Nephron progenitor cell (in vitro differentiated cells): ENCODE measurements around the gene MPND.

Source experiments
- DNase-seq: peaks from one replicate; pipeline ENCODE4 v3.0.0; 2021
- H3K27ac Mint-ChIP-seq: 2 replicates; pipeline ENCODE4 v1.8.0; 2021; ENCODE audit warnings: mild to moderate bottlenecking, moderate library complexity, mixed read lengths
- H3K27me3 Mint-ChIP-seq: 2 replicates; pipeline ENCODE4 v1.8.0; 2021; ENCODE audit warnings: mild to moderate bottlenecking, low read depth, mixed read lengths; ENCODE audit not compliant: poor library complexity
- H3K36me3 Mint-ChIP-seq: 2 replicates; pipeline ENCODE4 v1.8.0; 2021; ENCODE audit warnings: low read depth, mixed read lengths
- H3K4me1 Mint-ChIP-seq: 2 replicates; pipeline ENCODE4 v1.8.0; 2021; ENCODE audit warnings: mixed read lengths
- H3K4me3 Mint-ChIP-seq: 2 replicates; pipeline ENCODE4 v1.8.0; 2021; ENCODE audit warnings: mild to moderate bottlenecking, moderate library complexity, mixed read lengths
- H3K9me3 Mint-ChIP-seq: 2 replicates; pipeline ENCODE4 v1.8.0; 2021; ENCODE audit warnings: mild to moderate bottlenecking, moderate library complexity, mixed read lengths
- CTCF ChIP-seq: fragments of 200-600 bp; sonication (generic); IDR thresholded peaks from 2 replicates; pipeline ENCODE4 v1.5.0; 2021; ENCODE audit warnings: antibody characterized with exemption

MPND gene

GRCh38 chr19:4362101-4362828 is 18.9 kb downstream of the MPND start:
- DNase-seq = peak; percentile 45
- peak overlapping the region; percentile 97 for H3K27ac Mint-ChIP-seq
- no peak overlapping the region for H3K4me3 Mint-ChIP-seq
- H3K36me3 Mint-ChIP-seq = peaks cover 5% of the 10 kb centered on the region
- H3K4me1 Mint-ChIP-seq = peaks cover 14% of the 10 kb centered on the region
- no peaks in the 10 kb centered on the region for H3K9me3 Mint-ChIP-seq
- no peaks in the 10 kb centered on the region for H3K27me3 Mint-ChIP-seq
- no peak for TF ChIP-seq CTCF

DNA sequence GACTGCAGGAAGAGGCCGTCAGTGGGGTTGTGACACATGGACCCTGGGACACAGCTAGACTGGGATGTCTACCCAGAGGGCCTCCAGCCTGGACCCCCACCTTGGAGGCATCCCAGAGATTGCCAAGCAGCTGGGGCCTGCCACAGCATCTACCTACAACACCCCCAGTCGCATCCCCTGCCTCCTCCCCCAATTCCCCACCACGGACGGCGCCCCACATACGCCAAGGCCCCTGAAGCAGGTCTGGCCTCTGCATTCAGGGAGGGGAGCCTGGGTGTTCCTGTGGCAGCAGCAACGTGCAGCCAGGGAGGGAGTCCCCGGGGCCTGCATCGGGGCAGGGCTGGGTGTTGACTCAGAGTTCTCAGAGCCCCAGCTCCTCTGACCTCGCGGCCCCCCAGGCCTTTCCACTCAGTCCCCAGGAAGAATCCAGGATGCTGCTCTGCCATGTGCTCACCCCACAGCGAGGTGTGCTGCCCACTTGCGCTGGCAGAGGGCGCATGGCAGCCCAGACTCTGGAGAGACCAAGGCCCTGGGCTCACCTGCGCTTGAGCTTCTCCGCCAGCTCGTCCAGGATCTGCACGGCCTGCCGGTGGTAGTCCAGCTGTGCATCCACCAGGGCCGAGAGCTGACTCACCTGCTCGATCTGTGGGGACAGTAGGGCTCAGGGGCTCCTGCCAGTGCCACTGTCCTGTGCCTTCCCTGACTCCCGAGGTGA is 19.6 kb downstream of the MPND start:
- Mint-ChIP-seq H3K27me3 (no peaks in the 10 kb centered on the region), H3K36me3 (peaks cover 5% of the 10 kb centered on the region), H3K4me1 (peaks cover 21% of the 10 kb centered on the region), H3K4me3 (no peak overlapping the region), H3K9me3 (no peaks in the 10 kb centered on the region), H3K27ac (no peak overlapping the region)
- no peak for TF ChIP-seq CTCF
- no peak for DNase-seq

- H3K36me3 Mint-ChIP-seq = peaks cover 4% of the 10 kb centered on the region
- H3K4me3 Mint-ChIP-seq = no peak overlapping the region
- H3K27ac Mint-ChIP-seq = peak overlapping the region; percentile 89
- DNase-seq = no peak
- no peaks in the 10 kb centered on the region for H3K27me3 Mint-ChIP-seq
- H3K9me3 Mint-ChIP-seq = no peaks in the 10 kb centered on the region
- no peak for TF ChIP-seq CTCF
- H3K4me1 Mint-ChIP-seq = peaks cover 27% of the 10 kb centered on the region
These were observed 20.4 kb downstream of the MPND start for GRCh38 chr19:4363571-4364304.

GRCh38 chr19:4365341-4365740 is 22.0 kb downstream of the MPND start:
- Mint-ChIP-seq H3K27me3 (no peaks in the 10 kb centered on the region), H3K27ac (no peak overlapping the region), H3K4me3 (no peak overlapping the region), H3K36me3 (no peaks in the 10 kb centered on the region), H3K9me3 (no peaks in the 10 kb centered on the region), H3K4me1 (peaks cover 37% of the 10 kb centered on the region)
- no peak for DNase-seq
- no peak for TF ChIP-seq CTCF

DNA sequence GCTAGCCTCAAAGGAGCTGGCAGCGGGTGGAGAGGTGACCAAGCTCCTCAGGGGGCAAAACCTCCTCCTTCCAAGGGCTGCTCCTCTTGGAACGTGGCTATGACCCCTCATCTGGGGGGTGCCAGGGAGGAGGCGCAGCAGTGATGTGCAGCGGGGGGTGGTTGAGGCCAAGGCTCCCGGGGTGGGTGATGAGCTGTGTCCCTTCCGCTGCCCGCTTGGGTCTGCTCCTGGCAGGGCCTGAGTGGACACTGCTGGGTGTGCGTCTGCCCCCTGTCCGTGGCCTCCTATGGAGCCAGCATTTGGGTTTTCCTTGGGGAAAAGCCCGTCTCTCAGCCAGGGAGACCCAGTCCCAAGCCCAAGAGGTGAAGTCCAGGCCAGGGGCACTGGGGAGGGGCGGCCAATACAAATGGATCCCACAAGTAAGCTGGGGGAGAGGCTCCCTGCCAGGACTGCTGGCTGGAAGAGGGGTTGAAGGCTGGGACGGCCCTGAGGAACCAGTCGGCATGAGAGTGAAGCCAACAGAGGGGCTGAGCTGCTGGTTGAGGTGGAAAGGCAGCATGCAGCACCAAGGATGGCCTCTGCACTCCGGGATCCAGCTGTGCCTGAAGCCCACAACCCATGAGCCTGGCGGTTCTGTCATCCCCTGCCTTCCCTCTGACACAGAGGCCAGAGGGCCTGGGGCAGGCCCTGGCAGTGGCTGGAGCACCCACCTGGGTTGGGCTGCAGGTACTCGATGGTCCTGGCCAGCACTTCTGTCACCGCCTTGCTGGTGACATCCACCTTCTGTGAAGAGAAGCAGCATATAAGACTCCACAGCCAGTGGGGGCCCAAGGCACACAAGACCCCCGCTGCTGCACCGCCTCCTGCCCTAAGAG is 22.7 kb downstream of the MPND start:
- H3K9me3 Mint-ChIP-seq = no peaks in the 10 kb centered on the region

More for the DNA sequence above, 22.7 kb downstream of the MPND start:
- H3K4me1 Mint-ChIP-seq = peaks cover 38% of the 10 kb centered on the region
- no peak for DNase-seq
- H3K27ac Mint-ChIP-seq = peak overlapping the region; percentile 74
- no peak overlapping the region for H3K4me3 Mint-ChIP-seq
- no peak for TF ChIP-seq CTCF
- H3K36me3 Mint-ChIP-seq = no peaks in the 10 kb centered on the region
- no peaks in the 10 kb centered on the region for H3K27me3 Mint-ChIP-seq
